Measurements from ENCODE around the gene COA7.

COA7 gene

DNA sequence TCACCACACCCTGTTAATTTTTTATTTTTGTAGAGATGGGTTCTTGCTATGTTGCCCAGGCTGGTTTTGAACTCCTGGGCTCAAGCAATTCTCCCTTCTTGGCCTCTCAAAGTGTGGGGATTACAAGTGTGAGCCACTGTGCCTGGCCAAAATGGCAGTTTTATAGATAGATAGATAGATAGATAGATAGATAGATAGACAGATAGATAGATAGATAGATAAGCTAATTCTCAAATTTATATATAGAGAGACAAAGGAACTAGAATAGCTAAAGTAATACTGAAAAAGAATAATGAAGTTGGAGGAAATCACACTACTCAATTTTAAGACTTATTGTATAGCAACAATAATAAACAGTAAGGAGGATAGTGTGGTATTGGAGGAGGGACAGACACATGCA is 44.1 kb downstream of the COA7 start:
- intact Hi-C loops (cut with DNase I), result no loop called here

DNA sequence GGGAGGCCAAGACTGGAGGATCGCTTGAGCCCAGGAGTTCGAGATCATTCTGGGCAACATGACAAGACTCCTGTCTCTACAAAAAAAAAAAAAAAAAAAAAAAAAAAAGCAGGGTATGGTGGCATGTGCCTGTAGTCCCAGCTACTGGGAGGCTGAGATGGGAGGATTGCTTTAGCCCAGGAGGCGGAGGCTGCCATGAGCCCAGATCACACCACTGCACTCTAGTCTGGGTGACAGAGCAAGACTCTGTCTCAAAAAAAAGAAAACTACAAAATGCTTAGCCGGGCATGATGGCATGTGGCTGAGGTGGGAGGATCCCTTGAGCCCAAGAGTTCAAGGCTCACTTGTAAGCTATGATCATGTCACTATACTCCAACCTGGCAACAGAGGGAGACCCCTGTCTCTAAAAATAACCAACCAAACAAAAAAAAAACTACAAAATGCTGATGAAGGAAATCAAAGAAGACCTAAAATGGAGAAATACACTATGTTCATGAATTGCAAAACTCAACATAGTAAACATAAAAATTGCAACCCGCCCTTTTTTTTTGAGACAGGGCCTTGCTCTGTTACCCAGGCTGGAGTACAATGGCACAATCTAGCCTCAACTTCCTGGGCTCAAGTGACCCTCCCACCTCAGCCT is 44.8 kb downstream of the COA7 start:
- intact Hi-C loops (cut with DNase I), result no loop called here
- no peak for DNase-seq

More for the DNA sequence above, 44.1 kb downstream of the COA7 start:
- DNase-seq, result no peak

DNA sequence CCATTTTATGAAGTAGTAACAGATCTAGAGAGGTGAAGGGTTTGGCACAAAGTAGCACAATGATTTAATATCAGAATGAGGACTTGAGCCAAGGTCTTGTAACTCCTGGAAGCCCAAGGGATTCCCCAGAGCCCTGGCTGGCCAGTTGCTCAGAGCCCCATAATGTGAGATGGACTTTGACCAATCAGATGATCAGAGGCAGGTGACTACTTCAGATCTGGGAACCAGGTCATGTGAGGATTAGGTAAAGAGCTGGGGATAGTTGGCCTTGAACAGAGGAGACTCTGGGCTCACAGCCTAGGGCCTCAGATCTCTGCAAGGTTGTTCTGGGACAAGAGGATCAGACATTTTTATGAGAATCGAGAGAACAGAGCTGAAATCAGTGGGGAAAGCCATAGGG is 46.2 kb downstream of the COA7 start:
- intact Hi-C loops (cut with DNase I), result no loop called here
- no peak for DNase-seq

DNA sequence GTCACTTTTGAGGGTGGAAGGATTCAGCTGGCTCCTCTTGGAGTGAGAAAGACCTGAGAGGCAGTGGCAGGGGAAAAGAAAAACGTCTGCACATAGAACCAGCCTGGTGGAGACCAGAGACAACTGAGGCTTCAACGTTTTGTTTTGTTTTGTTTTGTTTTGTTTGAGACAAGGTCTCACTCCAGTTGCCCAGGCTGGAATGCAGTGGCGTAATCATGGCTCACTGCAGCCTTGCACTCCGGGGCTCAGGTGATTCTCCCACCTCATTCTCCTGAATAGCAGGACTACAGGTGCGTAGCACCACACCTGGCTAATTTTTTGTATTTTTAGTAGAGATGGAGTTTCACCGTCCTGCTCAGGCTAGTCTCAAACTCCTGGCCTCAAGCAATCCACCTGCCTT is 52.9 kb downstream of the COA7 start:
- DNase-seq, result no peak
- intact Hi-C loops (cut with DNase I), result no loop called here

DNA sequence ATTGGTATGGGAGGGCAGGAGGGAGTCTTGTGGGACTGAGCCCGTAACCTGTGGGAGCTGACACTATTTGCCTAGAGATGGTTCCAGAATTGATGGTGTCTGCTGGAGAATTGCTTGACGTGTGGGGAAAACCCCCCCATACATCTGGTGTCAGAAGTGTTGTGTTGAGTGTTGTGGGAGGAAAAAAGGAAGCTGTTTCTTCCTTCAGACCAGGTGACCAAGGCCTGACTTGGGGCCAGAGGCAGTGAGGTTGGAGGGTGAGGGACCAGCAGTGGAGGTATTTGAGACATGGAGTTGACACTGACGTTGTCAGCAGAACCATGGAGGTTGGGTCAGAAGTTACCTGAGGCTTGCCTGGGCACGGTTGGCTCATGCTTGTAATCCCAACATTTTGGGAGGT is 56.8 kb downstream of the COA7 start:
- intact Hi-C loops (cut with DNase I), result no loop called here
- no peak for DNase-seq

DNA sequence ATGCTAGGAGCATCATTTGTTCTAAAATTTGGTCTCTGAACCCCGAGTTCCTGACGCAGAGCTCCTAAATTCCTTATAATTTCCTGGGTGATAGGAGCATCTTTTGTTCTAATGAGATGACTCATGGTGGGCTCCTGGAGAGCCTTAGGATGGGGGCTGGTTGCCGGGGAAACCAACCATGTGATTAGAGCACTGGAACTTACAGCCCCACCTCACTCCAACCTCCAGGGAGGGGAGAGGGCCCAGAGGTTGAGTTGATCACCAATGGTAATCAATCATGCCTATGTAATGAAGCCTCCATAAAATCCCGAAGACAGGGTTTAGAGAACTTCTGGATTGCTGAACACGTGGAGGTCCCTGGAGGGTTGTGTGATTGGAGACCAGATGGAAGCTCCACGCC is 57.5 kb downstream of the COA7 start:
- intact Hi-C loops (cut with DNase I), result no loop called here
- no peak for DNase-seq

DNA sequence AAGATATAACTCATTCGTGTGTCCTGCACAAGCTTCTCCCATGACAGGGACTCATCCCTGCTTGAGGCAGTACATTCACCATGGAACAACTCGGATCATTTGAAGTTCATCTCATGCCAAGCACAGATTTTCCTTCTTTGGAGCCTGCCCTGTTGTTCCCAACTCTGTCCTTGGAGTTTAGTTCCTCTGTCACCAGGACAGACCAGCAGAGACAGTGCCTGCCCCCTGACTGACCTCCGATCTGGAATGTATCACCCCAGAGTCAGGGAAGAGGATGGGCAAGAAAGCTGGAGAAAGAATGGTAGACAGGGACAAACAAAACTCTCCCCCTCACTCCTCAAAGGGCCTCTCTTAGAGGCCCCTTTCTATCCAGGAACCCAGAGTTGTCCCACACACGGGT is 60.2 kb downstream of the COA7 start:
- no peak for DNase-seq

DNA sequence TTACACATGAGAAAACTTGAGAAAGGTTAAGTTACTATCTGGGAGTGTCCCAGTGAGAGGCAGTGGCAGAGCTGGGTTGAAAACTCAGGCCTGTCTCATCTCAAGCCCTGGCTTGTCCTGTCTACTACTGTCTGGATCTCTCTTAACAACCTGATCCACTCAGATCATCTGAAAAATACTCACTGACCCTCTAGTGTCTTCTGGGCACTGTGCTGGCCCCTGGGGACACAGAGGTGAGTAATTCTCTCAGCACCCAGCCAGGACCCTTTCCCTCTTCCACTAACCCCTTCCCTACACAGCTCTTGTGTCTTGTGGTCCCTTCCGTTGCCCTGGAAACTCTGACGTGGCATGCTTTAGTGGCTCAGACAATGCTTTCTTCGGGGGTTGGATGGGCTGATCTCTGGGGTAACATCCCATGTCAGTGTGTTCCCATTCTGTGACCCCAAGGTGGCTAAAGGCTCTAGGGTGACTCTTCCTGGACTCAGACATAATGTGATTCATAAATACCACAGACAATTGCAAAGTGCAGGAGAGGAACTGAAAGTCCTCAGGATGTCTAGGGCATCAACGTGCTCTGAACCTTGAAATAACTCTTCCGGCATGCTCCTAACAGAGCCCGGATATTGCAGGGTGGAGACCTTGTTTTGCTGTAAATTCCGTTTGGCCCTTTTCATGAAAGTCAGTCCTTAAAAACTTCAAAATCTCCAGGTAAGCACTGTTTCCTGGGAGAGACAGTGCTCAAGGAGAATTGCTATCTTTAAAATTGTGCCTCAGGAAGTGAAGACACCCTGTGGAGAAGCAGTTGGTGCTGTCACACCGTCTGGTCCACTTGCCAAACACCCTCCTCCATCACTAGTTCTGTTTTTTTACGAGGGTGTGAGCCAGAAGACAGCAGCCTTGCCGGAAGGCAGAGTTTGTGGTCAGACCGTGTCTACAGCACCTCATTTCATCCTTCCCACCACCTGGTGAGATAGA is 61.1 kb downstream of the COA7 start:
- DNase-seq, result peak in 6 of 42 donors; percentile 10 to 42 (median 32)
- intact Hi-C loops (cut with DNase I), result no loop called here

More for the DNA sequence above, 60.2 kb downstream of the COA7 start:
- intact Hi-C loops (cut with DNase I), result no loop called here

DNA sequence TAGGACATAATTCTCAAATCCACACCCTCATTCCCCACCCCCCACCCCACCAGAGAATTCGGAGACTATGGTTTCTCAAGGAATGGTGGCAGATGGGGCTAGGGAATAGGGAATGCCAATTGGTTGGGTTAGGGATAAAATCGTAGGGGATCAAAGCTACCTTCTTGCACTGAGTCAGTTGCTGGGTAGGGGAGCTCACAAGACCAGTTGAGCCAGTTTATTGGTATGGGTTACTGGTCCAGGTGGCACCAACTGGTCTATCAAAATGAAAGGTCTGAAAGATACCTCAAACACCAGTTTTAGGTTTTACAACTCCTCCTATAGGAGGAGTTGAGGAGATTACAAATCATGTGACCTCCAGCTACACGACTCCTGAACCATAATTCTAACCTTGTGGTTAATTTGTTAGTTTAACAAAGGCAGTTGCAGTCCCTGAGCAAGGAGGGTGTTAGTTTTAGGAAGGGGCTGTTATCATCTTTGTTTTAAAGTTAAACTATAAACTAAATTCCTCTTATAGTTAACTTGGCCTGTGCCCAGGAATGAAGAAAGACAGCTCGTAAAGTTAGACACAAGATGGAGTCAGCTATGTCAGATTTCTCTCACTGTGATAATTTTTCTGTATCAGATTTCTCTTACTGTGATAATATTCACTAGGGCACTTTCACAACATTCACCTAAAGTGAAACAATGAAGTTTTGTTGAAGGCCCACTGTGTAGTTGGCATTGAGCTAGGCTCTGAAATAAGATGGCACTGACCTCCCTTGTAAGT is 62.6 kb downstream of the COA7 start:
- peak in 1 of 42 donors; percentile 0 for DNase-seq
- intact Hi-C loops (cut with DNase I), result no loop called here
